IMR-90 (cell line): ENCODE results near the gene SYT6. TPM values are rescaled to one million over a fixed set of nuclear protein-coding genes. Genes with fewer than 3 reads are reported as not detected.

Source experiments
- ATAC-seq: fragments of 200-7000 bp; cut with Tn5 transposase; 2 replicates; pipeline ENCODE4 v1.9.1; 2020; ENCODE audit warnings: low read depth, mild to moderate bottlenecking, moderate library complexity
- BruUV-seq: library from RNA; stranded (reverse); fragments of 400-500 nt; replicated peaks from 2 replicates; lab custom pipeline; 2021; lab: Mats Ljungman, UMichigan
- CTCF ChIA-PET: fragments of 300-600 bp; formaldehyde crosslinking; extraction: SDS; loops from one replicate; lab custom pipeline; 2021; ENCODE audit warnings: antibody characterized with exemption; lab: Yijun Ruan, JAX
- POLR2A ChIA-PET: fragments of 300-600 bp; sonication (Branson Sonifier 250); formaldehyde crosslinking; loops from one replicate; lab custom pipeline; 2022; ENCODE audit warnings: antibody characterized with exemption; ENCODE audit not compliant: unreplicated experiment; lab: Charles Lee
- DNase-seq: peaks from one replicate; pipeline ENCODE4 v3.0.0; 2013
- H2AFZ ChIP-seq: replicated peaks from 2 replicates; pipeline ENCODE3; 2013; ENCODE audit warnings: low read length, mild to moderate bottlenecking; ENCODE audit not compliant: poor library complexity
- H2AK5ac ChIP-seq: 2 replicates; pipeline ENCODE4 v1.6.1; 2013; ENCODE audit warnings: low read depth, low read length, inconsistent platforms
- H2AK9ac ChIP-seq: replicated peaks from 2 replicates; pipeline ENCODE3; 2013; ENCODE audit warnings: mild to moderate bottlenecking, low read depth, low read length, moderate library complexity; ENCODE audit not compliant: poor library complexity
- H2BK120ac ChIP-seq: 2 replicates; pipeline ENCODE4 v1.6.1; 2013; ENCODE audit warnings: low read depth, low read length, inconsistent platforms
- H2BK15ac ChIP-seq: 3 replicates; pipeline ENCODE4 v1.6.1; 2013; ENCODE audit warnings: low read depth, low read length, inconsistent platforms
- H2BK20ac ChIP-seq: 2 replicates; pipeline ENCODE4 v1.6.1; 2013; ENCODE audit warnings: low read depth, mild to moderate bottlenecking, inconsistent platforms, low read length, moderate library complexity
- H2BK5ac ChIP-seq: 2 replicates; pipeline ENCODE4 v1.6.1; 2013; ENCODE audit warnings: mild to moderate bottlenecking, low read depth, low read length, inconsistent platforms; ENCODE audit not compliant: poor library complexity, severe bottlenecking
- H3K14ac ChIP-seq: replicated peaks from 2 replicates; pipeline ENCODE4 v1.6.1; 2013; ENCODE audit warnings: low read depth, low read length, inconsistent platforms
- H3K18ac ChIP-seq: 2 replicates; pipeline ENCODE4 v1.6.1; 2013; ENCODE audit warnings: low read depth, low read length, control low read depth
- H3K23ac ChIP-seq: 2 replicates; pipeline ENCODE4 v1.6.1; 2013; ENCODE audit warnings: low read depth, low read length, inconsistent platforms
- H3K27ac ChIP-seq: 2 replicates; pipeline ENCODE4 v1.5.1; 2013; ENCODE audit warnings: mild to moderate bottlenecking, control low read depth, low read length; ENCODE audit not compliant: insufficient read depth
- H3K27me3 ChIP-seq: 2 replicates; pipeline ENCODE4 v1.6.1; 2013; ENCODE audit warnings: low read length; ENCODE audit not compliant: control insufficient read depth, insufficient read depth
- H3K36me3 ChIP-seq: 2 replicates; pipeline ENCODE4 v1.6.1; 2013; ENCODE audit warnings: low read length, mixed read lengths; ENCODE audit not compliant: control insufficient read depth, insufficient read depth
- H3K4ac ChIP-seq: 2 replicates; pipeline ENCODE4 v1.6.1; 2013; ENCODE audit warnings: low read depth, low read length, inconsistent platforms
- H3K4me1 ChIP-seq: 2 replicates; pipeline ENCODE4 v1.6.1; 2013; ENCODE audit warnings: low read length, mixed read lengths; ENCODE audit not compliant: control insufficient read depth, insufficient read depth
- H3K4me2 ChIP-seq: 2 replicates; pipeline ENCODE4 v1.6.1; 2013; ENCODE audit warnings: low read depth, mild to moderate bottlenecking, control low read depth, low read length, moderate library complexity
- H3K4me3 ChIP-seq: 2 replicates; pipeline ENCODE4 v1.5.1; 2013; ENCODE audit warnings: low read depth, mild to moderate bottlenecking, control low read depth, low read length, moderate library complexity; ENCODE audit not compliant: insufficient read depth
- H3K56ac ChIP-seq: 2 replicates; pipeline ENCODE4 v1.6.1; 2013; ENCODE audit warnings: low read length, inconsistent platforms; ENCODE audit not compliant: insufficient read depth; ENCODE audit errors: extremely low read depth
- H3K79me1 ChIP-seq, 2 experiments: 2 replicates each; pipeline ENCODE4 v1.6.1; 2013; ENCODE audit warnings: low read length in 2 of 2, inconsistent platforms in 1 of 2, low read depth in 1 of 2
- H3K9ac ChIP-seq: 2 replicates; pipeline ENCODE4 v1.6.1; 2013; ENCODE audit warnings: low read depth, low read length, control low read depth
- H3K9me1 ChIP-seq: 2 replicates; pipeline ENCODE4 v1.6.1; 2013; ENCODE audit warnings: low read length, inconsistent platforms; ENCODE audit not compliant: insufficient read depth
- H3K9me3 ChIP-seq: 2 replicates; pipeline ENCODE4 v1.6.1; 2013; ENCODE audit warnings: low read length; ENCODE audit not compliant: control insufficient read depth, insufficient read depth
- H4K20me1 ChIP-seq: 2 replicates; pipeline ENCODE4 v1.6.1; 2013; ENCODE audit warnings: low read length, inconsistent platforms; ENCODE audit not compliant: insufficient read depth
- H4K5ac ChIP-seq: 2 replicates; pipeline ENCODE4 v1.6.1; 2013; ENCODE audit warnings: mild to moderate bottlenecking, low read depth, low read length, control low read depth
- H4K8ac ChIP-seq, 2 experiments: 2 replicates each; pipeline ENCODE4 v1.6.1; 2013; ENCODE audit warnings: low read depth in 2 of 2, low read length in 2 of 2, control low read depth in 1 of 2, inconsistent platforms in 1 of 2
- H4K91ac ChIP-seq: 2 replicates; pipeline ENCODE4 v1.6.1; 2013; ENCODE audit warnings: low read depth, low read length, inconsistent platforms; ENCODE audit not compliant: insufficient read depth
- BHLHE40 ChIP-seq: fragments of 150-350 bp; IDR thresholded peaks from 2 replicates; pipeline ENCODE4 v1.6.1; 2016; ENCODE audit warnings: mild to moderate bottlenecking, low read depth, low read length
- CEBPB ChIP-seq: IDR thresholded peaks from 2 replicates; pipeline ENCODE4 v1.6.1; 2012; ENCODE audit warnings: low read depth, low read length, improper control_type of control experiment
- CHD1 ChIP-seq: IDR thresholded peaks from 2 replicates; pipeline ENCODE4 v1.6.1; 2012; ENCODE audit warnings: low read depth, low read length, improper control_type of control experiment
- CTCF ChIP-seq: conservative IDR thresholded peaks from 2 replicates; pipeline ENCODE4 v1.5.1; 2012; ENCODE audit warnings: mild to moderate bottlenecking, low read depth, low read length, improper control_type of control experiment
- ELK1 ChIP-seq: fragments of 150-350 bp; IDR thresholded peaks from 2 replicates; pipeline ENCODE4 v1.6.1; 2016; ENCODE audit warnings: low read depth, mild to moderate bottlenecking, low read length, moderate library complexity, borderline replicate concordance
- FOS ChIP-seq: fragments of 150-350 bp; IDR thresholded peaks from 2 replicates; pipeline ENCODE4 v1.6.1; 2016; ENCODE audit warnings: low read depth, low read length
- MAFK ChIP-seq: IDR thresholded peaks from 2 replicates; pipeline ENCODE4 v1.6.1; 2012; ENCODE audit warnings: low read depth, low read length, improper control_type of control experiment
- MAZ ChIP-seq: IDR thresholded peaks from 2 replicates; pipeline ENCODE4 v1.6.1; 2012; ENCODE audit warnings: low read depth, mild to moderate bottlenecking, low read length, improper control_type of control experiment, moderate library complexity, borderline replicate concordance
- MXI1 ChIP-seq: IDR thresholded peaks from 2 replicates; pipeline ENCODE4 v1.6.1; 2012; ENCODE audit warnings: low read depth, mild to moderate bottlenecking, low read length, moderate library complexity, borderline replicate concordance
- NFE2L2 ChIP-seq: fragments of 150-350 bp; IDR thresholded peaks from 2 replicates; pipeline ENCODE4 v1.6.1; 2016; ENCODE audit warnings: low read depth, mild to moderate bottlenecking, low read length
- POLR2A ChIP-seq: IDR thresholded peaks from 2 replicates; pipeline ENCODE4 v1.6.1; 2012; ENCODE audit warnings: mild to moderate bottlenecking, low read depth, low read length
- RAD21 ChIP-seq: IDR thresholded peaks from 2 replicates; pipeline ENCODE4 v1.6.1; 2012; ENCODE audit warnings: low read length, improper control_type of control experiment
- RCOR1 ChIP-seq: IDR thresholded peaks from 2 replicates; pipeline ENCODE4 v1.6.1; 2012; ENCODE audit warnings: mild to moderate bottlenecking, low read length, improper control_type of control experiment; ENCODE audit not compliant: insufficient replicate concordance
- RFX5 ChIP-seq: IDR thresholded peaks from 2 replicates; pipeline ENCODE4 v1.8.0; 2012; ENCODE audit warnings: low read depth, mild to moderate bottlenecking, low read length, moderate library complexity
- SMC3 ChIP-seq: fragments of 150-350 bp; IDR thresholded peaks from 2 replicates; pipeline ENCODE4 v1.6.1; 2016; ENCODE audit warnings: low read depth, mild to moderate bottlenecking, antibody characterized with exemption, low read length, moderate library complexity
- USF2 ChIP-seq: fragments of 150-350 bp; IDR thresholded peaks from 2 replicates; pipeline ENCODE4 v1.6.1; 2017; ENCODE audit warnings: mild to moderate bottlenecking, antibody characterized with exemption, low read length, low read depth
- WGBS, 2 experiments: methylation state at CpG; one replicate each; pipeline versions ENCODE4 v1.1.5 to v1.1.7; 2013; ENCODE audit warnings: missing lambda C conversion rate in 2 of 2; ENCODE audit not compliant: insufficient read length in 1 of 2; ENCODE audit errors: extremely low coverage in 2 of 2; 5-methylcytosine and 5-hydroxymethylcytosine counted together
- dilution Hi-C: fragments of 300-500 bp; cut with HindIII; formaldehyde crosslinking; loops from one replicate; pipeline ENCODE4 v1.14.3; 2018; ENCODE audit warnings: low sequenced_read_pairs; ENCODE audit not compliant: unreplicated experiment
- in situ Hi-C: fragments of 300-500 bp; cut with MboI; formaldehyde crosslinking; loops from 3 replicates; pipeline ENCODE4 v1.14.3; 2019; ENCODE audit warnings: low sequenced_read_pairs, inconsistent platforms, mixed read lengths
- intact Hi-C: fragments of 100-400 bp; cut with micrococcal nuclease; formaldehyde crosslinking; loops from 2 replicates; pipeline ENCODE4 v1.10.0; 2022
- polyA plus RNA-seq, 3 experiments: library from polyadenylated mRNA; depleted of rRNA; stranded (reverse); fragments of >200 nt; gene quantifications; 2 replicates each; pipeline ENCODE4 v1.2.3, GENCODE V29; 2012; ENCODE audit warnings: low replicate concordance in 1 of 3
- total RNA-seq: library from RNA; depleted of rRNA; stranded (reverse); fragments of >200 nt; gene quantifications from 2 replicates; pipeline ENCODE4 v1.2.3, GENCODE V29; 2012

Gene SYT6
- total and polyA plus RNA-seq, 2 of the 4 experiments (the other 2 are of a cell fraction): not detected

GRCh38 chr1:114112775-114113174, 40.9 kb downstream of the SYT6 start:
- peaks cover 10% of the 10 kb centered on the region for H3K27me3 ChIP-seq
- ATAC-seq (no peak), DNase-seq (no peak)
- no peaks in the 10 kb centered on the region for H3K4me1 ChIP-seq
- no peak overlapping the region for H2AFZ ChIP-seq
- no peak overlapping the region for H3K56ac ChIP-seq
- H2BK5ac ChIP-seq: no peak overlapping the region
- H4K5ac ChIP-seq: no peak overlapping the region
- H3K4me3 ChIP-seq: no peak overlapping the region
- no peak overlapping the region for H4K8ac ChIP-seq
- no peak overlapping the region for H3K4ac ChIP-seq
- no peaks in the 10 kb centered on the region for H3K9me1 ChIP-seq
- H2BK15ac ChIP-seq: no peak overlapping the region
- H3K14ac ChIP-seq: no peak overlapping the region
- POLR2A ChIA-PET: no interaction called here
- no peak overlapping the region for H2AK9ac ChIP-seq
- CTCF ChIA-PET: no interaction called here
- H3K9ac ChIP-seq: no peak overlapping the region
- no TSS peak for BruUV-seq
- in situ Hi-C loops: no loop called here
- H4K91ac ChIP-seq: no peak overlapping the region
- H2AK5ac ChIP-seq: no peak overlapping the region
- H2BK20ac ChIP-seq: no peak overlapping the region
- TF ChIP-seq NFE2L2: no peak
- no peak for TF ChIP-seq SMC3
- TF ChIP-seq BHLHE40: no peak
- TF ChIP-seq FOS: no peak
- no peak for TF ChIP-seq RCOR1
- TF ChIP-seq MAFK: no peak
- TF ChIP-seq CHD1: no peak
- TF ChIP-seq USF2: no peak
- TF ChIP-seq RFX5: no peak
- TF ChIP-seq POLR2A: no peak
- TF ChIP-seq RAD21: no peak
- TF ChIP-seq MXI1: no peak
- TF ChIP-seq CTCF: no peak
- TF ChIP-seq ELK1: no peak
- no peak for TF ChIP-seq MAZ
- no peak for TF ChIP-seq CEBPB
- no peaks in the 10 kb centered on the region for H3K9me3 ChIP-seq
- H3K4me2 ChIP-seq: no peak overlapping the region
- no peaks in the 10 kb centered on the region for H3K36me3 ChIP-seq
- WGBS, 2 experiments: no CpG with 5 or more reads among the region's 4 CpGs
- no peaks in the 10 kb centered on the region for H4K20me1 ChIP-seq
- no peak overlapping the region for H3K18ac ChIP-seq
- no peak overlapping the region for H2BK120ac ChIP-seq
- H3K79me1 ChIP-seq: no peaks in the 10 kb centered on the region
- intact Hi-C loops: no loop called here
- H3K27ac ChIP-seq: no peak overlapping the region
- dilution Hi-C loops: no loop called here
- no peak overlapping the region for H3K23ac ChIP-seq
